HCT116 (cell line): ENCODE data around the gene SIPA1L3. TPM values are rescaled to one million over a fixed set of nuclear protein-coding genes. Genes with fewer than 3 reads are reported as not detected.

Experiments
- ATAC-seq: fragments of 200-7000 bp; cut with Tn5 transposase; 2 replicates; pipeline ENCODE4 v1.9.1; 2020; ENCODE audit warnings: mild to moderate bottlenecking, moderate library complexity
- BruUV-seq: library from RNA; stranded (reverse); fragments of 400-500 nt; replicated peaks from 2 replicates; lab custom pipeline; 2021; lab: Mats Ljungman, UMichigan
- CTCF ChIA-PET: fragments of 300-600 bp; sonication (Branson Sonifier 250); formaldehyde crosslinking; loops from one replicate; lab custom pipeline; 2021; ENCODE audit warnings: antibody characterized with exemption; lab: Charles Lee
- POLR2A ChIA-PET: fragments of 300-600, 350-600 bp; sonication (Branson Sonifier 250); formaldehyde crosslinking; loops from one replicate; lab custom pipeline; 2021; ENCODE audit warnings: antibody characterized with exemption; lab: Charles Lee
- RAD21 ChIA-PET, 2 experiments: fragments of 300-600 bp; sonication (Branson Sonifier 250); formaldehyde crosslinking; loops; one replicate each; lab custom pipeline; 2023; ENCODE audit warnings: low total read pairs in 2 of 2; ENCODE audit not compliant: uncharacterized antibody in 2 of 2, unreplicated experiment in 2 of 2, low non-redundant PET in 1 of 2; lab: Charles Lee
- DNase-seq: peaks from one replicate; pipeline ENCODE4 v3.0.0-alpha.2; 2010; ENCODE audit warnings: low read depth, low spot score
- H2AFZ ChIP-seq: fragments of 200-600 bp; shearing (Covaris generic), sonication (generic); 2 replicates; pipeline ENCODE4 v1.6.1; 2017; ENCODE audit warnings: low read depth, mixed run types, mixed read lengths, antibody characterized with exemption, low read length; ENCODE audit not compliant: poor library complexity, severe bottlenecking
- H3K27ac ChIP-seq: 2 replicates; pipeline ENCODE4 v1.5.1; 2012; ENCODE audit warnings: low read depth, low read length
- H3K27me3 ChIP-seq: fragments of 200-600 bp; sonication (generic); 2 replicates; pipeline ENCODE4 v1.6.1; 2016; ENCODE audit warnings: mixed run types, low read length, mixed read lengths; ENCODE audit not compliant: insufficient read depth
- H3K36me3 ChIP-seq, 2 experiments: fragments of 200-500 bp in 1 of 2; fragments of 200-600 bp in 1 of 2; sonication (Bioruptor generic) in 1 of 2; sonication (generic) in 1 of 2; 2 replicates each; pipeline versions ENCODE4 v1.5.1 to v1.6.1; 2014 to 2016; ENCODE audit warnings: low read length in 2 of 2, inconsistent platforms in 1 of 2, mixed read lengths in 1 of 2, mixed run types in 1 of 2; ENCODE audit not compliant: insufficient read depth in 2 of 2, control insufficient read depth in 1 of 2
- H3K4me1 ChIP-seq, 2 experiments: fragments of 200-600 bp in 1 of 2; sonication (generic) in 1 of 2; 2 replicates each; pipeline versions ENCODE4 v1.5.1 to v1.6.1; 2012 to 2017; ENCODE audit warnings: low read length in 2 of 2, inconsistent platforms in 1 of 2, mild to moderate bottlenecking in 1 of 2, mixed read lengths in 1 of 2, mixed run types in 1 of 2, moderate library complexity in 1 of 2; ENCODE audit not compliant: insufficient read depth in 2 of 2, control insufficient read depth in 1 of 2
- H3K4me2 ChIP-seq: fragments of 200-600 bp; sonication (generic); 2 replicates; pipeline ENCODE4 v1.6.1; 2017; ENCODE audit warnings: mixed run types, low read length, mixed read lengths
- H3K4me3 ChIP-seq, 2 experiments: fragments of 200-600 bp in 1 of 2; sonication (generic) in 1 of 2; replicated peaks in 1 of 2; 2 replicates each; pipeline ENCODE4 v1.5.1; 2011 to 2016; ENCODE audit warnings: low read length in 2 of 2, control low read depth in 1 of 2, low read depth in 1 of 2, mild to moderate bottlenecking in 1 of 2, mixed read lengths in 1 of 2, mixed run types in 1 of 2
- H3K79me2 ChIP-seq: fragments of 200-600 bp; sonication (generic); 2 replicates; pipeline ENCODE4 v1.6.1; 2017; ENCODE audit warnings: mild to moderate bottlenecking, mixed run types, low read length, moderate library complexity, mixed read lengths; ENCODE audit not compliant: insufficient read depth
- H3K9ac ChIP-seq: fragments of 200-600 bp; sonication (generic); 2 replicates; pipeline ENCODE4 v1.6.1; 2016; ENCODE audit warnings: low read length, mixed read lengths
- H3K9me2 ChIP-seq: fragments of 200-600 bp; sonication (generic), shearing (Covaris generic); 2 replicates; pipeline ENCODE4 v1.6.1; 2017; ENCODE audit warnings: mixed run types, mild to moderate bottlenecking, moderate library complexity; ENCODE audit not compliant: insufficient read depth
- H3K9me3 ChIP-seq, 2 experiments: fragments of 200-500 bp in 1 of 2; fragments of 200-600 bp in 1 of 2; sonication (Bioruptor generic) in 1 of 2; sonication (generic) in 1 of 2; 2 replicates each; pipeline ENCODE4 v1.6.1; 2014 to 2017; ENCODE audit warnings: low read length in 2 of 2, mixed read lengths in 2 of 2, inconsistent platforms in 1 of 2, low read depth in 1 of 2, mild to moderate bottlenecking in 1 of 2, mixed run types in 1 of 2, moderate library complexity in 1 of 2; ENCODE audit not compliant: control insufficient read depth in 1 of 2, insufficient read depth in 1 of 2
- H4K20me1 ChIP-seq: fragments of 200-600 bp; sonication (generic), shearing (Covaris generic); 2 replicates; pipeline ENCODE4 v1.6.1; 2017; ENCODE audit warnings: mixed run types, mild to moderate bottlenecking, moderate library complexity; ENCODE audit not compliant: insufficient read depth
- ATF3 ChIP-seq: IDR thresholded peaks from 2 replicates; pipeline ENCODE4 v1.6.1; 2012
- CBX3 ChIP-seq: IDR thresholded peaks from 2 replicates; pipeline ENCODE4 v1.6.1; 2012; ENCODE audit warnings: low read depth
- CEBPB ChIP-seq: IDR thresholded peaks from 2 replicates; pipeline ENCODE4 v1.6.1; 2012; ENCODE audit warnings: low read depth
- CTCF ChIP-seq, 3 experiments: fragments of 200-600 bp in 1 of 3; sonication (generic) in 1 of 3; IDR thresholded peaks in 2 of 3; conservative IDR thresholded peaks in 1 of 3; 2 replicates each; pipeline ENCODE4 v1.5.1; 2012 to 2017; ENCODE audit warnings: low read depth in 2 of 3, low read length in 2 of 3, antibody characterized with exemption in 1 of 3, borderline replicate concordance in 1 of 3, control low read depth in 1 of 3, mild to moderate bottlenecking in 1 of 3, mixed read lengths in 1 of 3, mixed run types in 1 of 3, moderate library complexity in 1 of 3; ENCODE audit not compliant: insufficient read depth in 1 of 3
- ELF1 ChIP-seq: IDR thresholded peaks from 2 replicates; pipeline ENCODE4 v1.6.1; 2012; ENCODE audit warnings: low read depth, borderline replicate concordance
- EZH2phosphoT487 ChIP-seq: fragments of 200-600 bp; IDR thresholded peaks from 2 replicates; pipeline ENCODE4 v1.6.1; 2018; ENCODE audit warnings: antibody characterized with exemption, borderline replicate concordance
- FOSL1 ChIP-seq: IDR thresholded peaks from 2 replicates; pipeline ENCODE4 v1.6.1; 2012; ENCODE audit warnings: low read depth
- JUND ChIP-seq: IDR thresholded peaks from 2 replicates; pipeline ENCODE4 v1.6.1; 2012
- MAX ChIP-seq: IDR thresholded peaks from 2 replicates; pipeline ENCODE4 v1.6.1; 2012
- POLR2A ChIP-seq: IDR thresholded peaks from 2 replicates; pipeline ENCODE4 v1.7.0; 2011; ENCODE audit warnings: borderline replicate concordance; ENCODE audit not compliant: insufficient read depth, insufficient read length; ENCODE audit errors: extremely low read depth
- POLR2AphosphoS5 ChIP-seq: IDR thresholded peaks from 2 replicates; pipeline ENCODE4 v1.6.1; 2011; ENCODE audit warnings: mild to moderate bottlenecking, low read depth, low read length, moderate library complexity
- RAD21 ChIP-seq: IDR thresholded peaks from 2 replicates; pipeline ENCODE4 v1.6.1; 2012; ENCODE audit warnings: low read depth, mild to moderate bottlenecking
- SIN3A ChIP-seq: IDR thresholded peaks from 2 replicates; pipeline ENCODE4 v1.6.1; 2012; ENCODE audit warnings: low read depth
- SP1 ChIP-seq: IDR thresholded peaks from 2 replicates; pipeline ENCODE4 v1.6.1; 2012; ENCODE audit warnings: low read depth
- SRF ChIP-seq: IDR thresholded peaks from 2 replicates; pipeline ENCODE4 v1.6.1; 2012; ENCODE audit warnings: low read depth
- TCF7L2 ChIP-seq: IDR thresholded peaks from 2 replicates; pipeline ENCODE4 v1.7.0; 2011; ENCODE audit warnings: borderline replicate concordance, inconsistent platforms; ENCODE audit not compliant: insufficient read depth, insufficient read length; ENCODE audit errors: extremely low read depth
- ZFX ChIP-seq: fragments of 450-650 bp; IDR thresholded peaks from 2 replicates; pipeline ENCODE4 v1.6.1; 2017
- ZNF274 ChIP-seq: fragments of 200-500 bp; sonication (Bioruptor generic); IDR thresholded peaks from 2 replicates; pipeline ENCODE4 v1.6.1; 2014; ENCODE audit warnings: mild to moderate bottlenecking, low read depth, low read length, inconsistent platforms
- intact Hi-C: fragments of 100-400 bp; cut with micrococcal nuclease; formaldehyde crosslinking; loops from 2 replicates; pipeline ENCODE4 v1.10.0; 2022
- total RNA-seq: library from RNA; stranded (reverse); gene quantifications from one replicate; pipeline ENCODE4 v1.2.1, GENCODE V29; 2021; ENCODE audit not compliant: unreplicated experiment
- TF ChIP-seq, protein P1 (sequence below): IDR thresholded peaks from 2 replicates; pipeline ENCODE4 v1.6.1; 2011; ENCODE audit warnings: mild to moderate bottlenecking, low read length, moderate library complexity; ENCODE audit not compliant: insufficient replicate concordance; ENCODE audit errors: extremely low read depth

SIPA1L3 gene
- total RNA-seq, 1 experiment from 2014 or later, result 41.8 TPM

DNA sequence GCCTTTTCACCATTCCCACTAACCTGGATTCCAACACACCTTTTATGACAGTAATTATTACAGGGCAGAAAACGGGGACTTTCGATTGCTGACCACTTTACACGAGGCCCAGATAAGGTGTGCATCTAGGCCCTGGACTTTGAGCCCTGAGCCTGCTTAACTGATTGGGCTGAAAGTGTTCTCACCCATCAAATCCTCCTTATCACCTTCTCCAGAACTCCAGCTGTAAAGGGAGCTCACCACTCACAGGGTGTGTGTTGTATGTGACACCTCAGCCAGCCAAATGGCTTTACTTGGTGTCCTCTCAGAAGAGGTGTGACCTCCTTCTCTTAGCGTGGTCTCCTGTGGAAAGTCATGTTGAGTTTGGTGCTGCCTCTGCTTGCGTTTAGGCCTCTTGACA is 36.5 kb downstream of the SIPA1L3 start:
- TF ChIP-seq MAX, result no peak
- no peak for TF ChIP-seq ZNF274
- TF ChIP-seq EZH2phosphoT487, result no peak
- no peak for TF ChIP-seq RAD21
- no peak for TF ChIP-seq POLR2AphosphoS5
- no peak for TF ChIP-seq FOSL1
- no peak for TF ChIP-seq ZFX
- TF ChIP-seq ELF1, result no peak
- TF ChIP-seq, protein P1, sequence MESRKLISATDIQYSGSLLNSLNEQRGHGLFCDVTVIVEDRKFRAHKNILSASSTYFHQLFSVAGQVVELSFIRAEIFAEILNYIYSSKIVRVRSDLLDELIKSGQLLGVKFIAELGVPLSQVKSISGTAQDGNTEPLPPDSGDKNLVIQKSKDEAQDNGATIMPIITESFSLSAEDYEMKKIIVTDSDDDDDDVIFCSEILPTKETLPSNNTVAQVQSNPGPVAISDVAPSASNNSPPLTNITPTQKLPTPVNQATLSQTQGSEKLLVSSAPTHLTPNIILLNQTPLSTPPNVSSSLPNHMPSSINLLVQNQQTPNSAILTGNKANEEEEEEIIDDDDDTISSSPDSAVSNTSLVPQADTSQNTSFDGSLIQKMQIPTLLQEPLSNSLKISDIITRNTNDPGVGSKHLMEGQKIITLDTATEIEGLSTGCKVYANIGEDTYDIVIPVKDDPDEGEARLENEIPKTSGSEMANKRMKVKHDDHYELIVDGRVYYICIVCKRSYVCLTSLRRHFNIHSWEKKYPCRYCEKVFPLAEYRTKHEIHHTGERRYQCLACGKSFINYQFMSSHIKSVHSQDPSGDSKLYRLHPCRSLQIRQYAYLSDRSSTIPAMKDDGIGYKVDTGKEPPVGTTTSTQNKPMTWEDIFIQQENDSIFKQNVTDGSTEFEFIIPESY, result no peak
- TF ChIP-seq JUND, result no peak
- TF ChIP-seq SIN3A, result no peak
- no peak for TF ChIP-seq SRF
- TF ChIP-seq CEBPB, result no peak
- TF ChIP-seq SP1, result no peak
- no peak for TF ChIP-seq CTCF (IDR thresholded peaks at IDR 0.05 in 2 of 3, conservative IDR thresholded peaks at IDR 0.05 in 1 of 3; ENCODE audit: borderline replicate concordance in 1 of 3, insufficient read depth in 1 of 3, low read depth in 2 of 3, low read length in 2 of 3)
- no peak for TF ChIP-seq ATF3
- no peak for TF ChIP-seq POLR2A
- no peak for TF ChIP-seq CBX3
- TF ChIP-seq TCF7L2, result no peak
- Histone ChIP-seq H3K27ac (no peak overlapping the region), H3K4me3 (no peak overlapping the region), H3K4me1 (peaks cover 0 to 27% of the 10 kb centered on the region in 2 experiments; a peak in 3 of 4 replicates), H3K79me2 (peaks cover 72% of the 10 kb centered on the region), H3K9ac (no peak overlapping the region), H3K27me3 (no peaks in the 10 kb centered on the region), H3K9me3 (no peaks in the 10 kb centered on the region), H2AFZ (no peak overlapping the region), H3K36me3 (no peaks in the 10 kb centered on the region), H3K4me2 (no peak overlapping the region), H4K20me1 (peaks cover 3% of the 10 kb centered on the region; the same call in 1 of the 2 replicates), H3K9me2 (no peaks in the 10 kb centered on the region)
- DNase-seq (no peak), ATAC-seq (no peak)
- ChIA-PET POLR2A (no interaction called here), CTCF (no interaction called here), RAD21 (interaction anchor here in 1 of 2 experiments (0.6 kb wide), 1 partner anchor 1952 kb away, joined by 5 read pairs; no protein-coding TSS in a partner anchor)
- no TSS peak for BruUV-seq
- intact Hi-C loops, result no loop called here
